T-helper 22 cell (primary cell): ENCODE measurements around the gene PLEKHH3.

ENCODE experiments used
- DNase-seq: peaks from one replicate; pipeline ENCODE4 v3.0.0-alpha.2; 2020; ENCODE audit warnings: low read depth

PLEKHH3 gene

GRCh38 chr17:42685831-42686230 is 9.0 kb upstream of the PLEKHH3 start:
- DNase-seq = no peak

- no peak for DNase-seq
Observed at GRCh38 chr17:42684929-42685556, 8.2 kb upstream of the PLEKHH3 start.

GRCh38 chr17:42683407-42684034 is 6.7 kb upstream of the PLEKHH3 start:
- DNase-seq = peak; percentile 56

- no peak for DNase-seq
Observed at GRCh38 chr17:42682722-42683403, 6.1 kb upstream of the PLEKHH3 start.

- DNase-seq = no peak
Observed at GRCh38 chr17:42681976-42682721, 5.4 kb upstream of the PLEKHH3 start, which contains the start of gene CNTNAP1. Gene CNTNAP1, plus strand, starts transcription at chr17:42682531. Its CDS starts 299 bp downstream, at chr17:42682830.

- no peak for DNase-seq
Observed at GRCh38 chr17:42680331-42680808, 3.6 kb upstream of the PLEKHH3 start.

- peak; percentile 58 for DNase-seq
Observed at GRCh38 chr17:42679492-42680330, 2.9 kb upstream of the PLEKHH3 start.

- peak; percentile 51 for DNase-seq
Observed at GRCh38 chr17:42678951-42679491, 2.2 kb upstream of the PLEKHH3 start.

- DNase-seq = peak; percentile 60
Observed at GRCh38 chr17:42677921-42678781, 1.4 kb upstream of the PLEKHH3 start.

- DNase-seq = peak; percentile 100
Observed at GRCh38 chr17:42677012-42677857, 441 bp upstream of the PLEKHH3 start.

GRCh38 chr17:42675965-42676423 is 800 bp downstream of the PLEKHH3 start:
- no peak for DNase-seq

- no peak for DNase-seq
Observed at GRCh38 chr17:42675348-42675964, 1.3 kb downstream of the PLEKHH3 start.

GRCh38 chr17:42674755-42675347 is 1.9 kb downstream of the PLEKHH3 start:
- DNase-seq = no peak

GRCh38 chr17:42673885-42674754 is 2.7 kb downstream of the PLEKHH3 start:
- DNase-seq = no peak

GRCh38 chr17:42673266-42673884 is 3.4 kb downstream of the PLEKHH3 start:
- DNase-seq = no peak

GRCh38 chr17:42672038-42672437 is 4.8 kb downstream of the PLEKHH3 start:
- DNase-seq = no peak
